HG03095 (cell line): ENCODE data around the gene SWSAP1.
"Not testable (repeated sequence)": the region's sequence is repeated elsewhere in the genome, so short reads cannot be mapped to it uniquely, and the experiment has no call there.

Experiments
- ATAC-seq: cut with Tn5 transposase; IDR thresholded peaks from one replicate; pipeline ENCODE4 v1.9.1; 2021; ENCODE audit warnings: moderate library complexity; ENCODE audit not compliant: unreplicated experiment

The SWSAP1 gene

DNA sequence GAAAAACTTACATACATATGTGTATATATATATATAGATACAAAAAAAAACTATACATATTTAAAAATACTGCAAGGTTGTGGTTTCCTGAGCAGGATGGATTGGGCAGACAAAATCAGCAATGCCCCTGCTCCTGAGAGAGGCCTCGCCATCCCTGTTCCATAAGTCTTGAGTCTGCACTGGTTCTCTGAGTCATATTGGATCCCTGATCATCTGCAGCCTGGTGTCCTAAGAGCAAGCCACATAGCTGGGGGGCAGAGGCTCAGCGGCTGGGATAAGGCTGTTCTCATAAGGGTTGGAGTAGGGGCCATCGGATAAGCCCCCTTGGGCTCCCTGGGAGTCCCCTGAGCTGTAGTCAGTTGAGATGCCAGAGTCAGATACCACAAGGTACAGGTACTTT is 3.3 kb downstream of the SWSAP1 start:
- ATAC-seq: no peak

DNA sequence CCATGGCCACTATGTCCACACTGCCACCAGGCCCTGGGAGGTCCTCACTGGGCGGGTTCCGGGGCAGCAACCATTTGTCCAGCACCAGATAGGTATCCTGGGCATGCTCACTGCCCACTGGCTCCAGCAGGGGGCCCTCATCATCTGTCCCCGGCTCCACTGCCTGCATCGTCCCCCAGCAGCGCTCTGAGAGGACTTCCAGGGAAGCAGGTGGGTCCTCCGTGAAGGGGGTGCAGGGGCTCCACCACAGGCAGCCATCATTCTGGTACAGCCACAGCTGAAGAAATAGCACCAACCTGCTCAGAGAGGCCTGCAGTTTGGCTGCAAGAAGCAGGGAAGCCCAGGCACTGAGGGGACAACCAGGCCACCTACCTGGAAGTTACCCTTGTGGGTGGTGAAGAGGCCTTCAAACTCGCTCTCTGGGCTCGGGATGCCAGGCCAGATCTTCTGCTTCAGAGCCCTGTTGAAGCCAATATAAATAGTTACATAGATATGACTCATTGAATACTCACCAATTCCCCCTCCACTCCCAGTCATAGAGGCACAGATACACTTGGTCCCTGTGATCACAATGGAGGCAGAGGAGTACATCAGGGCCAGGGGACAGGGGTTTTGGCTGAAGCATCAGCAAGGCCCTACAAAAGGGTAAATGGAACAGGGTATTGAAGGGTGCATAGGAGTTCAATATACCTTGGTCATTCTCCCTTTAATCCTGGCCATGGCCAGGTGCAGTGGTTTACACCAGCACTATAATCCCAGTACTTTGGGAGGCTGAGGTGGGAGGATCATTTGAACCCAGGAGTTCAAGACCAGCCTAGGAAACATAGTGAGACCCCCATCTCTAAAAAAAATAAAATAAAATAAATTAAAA is 4.1 kb downstream of the SWSAP1 start:
- no peak for ATAC-seq

DNA sequence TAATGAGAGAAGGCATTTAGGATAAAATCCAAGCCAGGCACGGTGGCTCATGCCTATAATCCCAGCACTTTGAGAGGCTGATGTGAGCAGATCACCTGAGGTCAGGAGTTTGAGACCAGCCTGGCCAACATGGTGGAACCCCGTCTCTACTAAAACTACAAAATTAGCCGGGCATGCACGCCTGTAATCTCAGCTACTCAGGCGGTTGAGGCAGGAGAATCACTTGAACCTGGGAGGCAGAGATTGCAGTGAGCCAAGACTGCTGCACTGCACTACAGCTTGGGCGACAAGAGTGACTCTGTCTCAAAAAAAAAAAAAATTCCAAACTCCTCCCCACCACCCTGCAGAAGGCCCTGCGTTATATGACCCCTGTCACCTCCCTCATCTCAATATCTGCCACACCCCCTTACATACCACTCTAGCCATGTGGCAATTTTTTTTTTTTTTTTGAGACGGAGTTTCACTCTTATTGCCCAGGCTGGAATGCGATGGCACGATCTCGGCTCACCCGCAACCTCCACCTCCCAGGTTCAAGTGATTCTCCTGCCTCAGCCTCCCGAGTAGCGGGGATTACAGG is 4.9 kb downstream of the SWSAP1 start:
- ATAC-seq: not testable (repeated sequence)

- no peak for ATAC-seq
Measured at GRCh38 chr19:11379857-11380350, 5.4 kb downstream of the SWSAP1 start.

DNA sequence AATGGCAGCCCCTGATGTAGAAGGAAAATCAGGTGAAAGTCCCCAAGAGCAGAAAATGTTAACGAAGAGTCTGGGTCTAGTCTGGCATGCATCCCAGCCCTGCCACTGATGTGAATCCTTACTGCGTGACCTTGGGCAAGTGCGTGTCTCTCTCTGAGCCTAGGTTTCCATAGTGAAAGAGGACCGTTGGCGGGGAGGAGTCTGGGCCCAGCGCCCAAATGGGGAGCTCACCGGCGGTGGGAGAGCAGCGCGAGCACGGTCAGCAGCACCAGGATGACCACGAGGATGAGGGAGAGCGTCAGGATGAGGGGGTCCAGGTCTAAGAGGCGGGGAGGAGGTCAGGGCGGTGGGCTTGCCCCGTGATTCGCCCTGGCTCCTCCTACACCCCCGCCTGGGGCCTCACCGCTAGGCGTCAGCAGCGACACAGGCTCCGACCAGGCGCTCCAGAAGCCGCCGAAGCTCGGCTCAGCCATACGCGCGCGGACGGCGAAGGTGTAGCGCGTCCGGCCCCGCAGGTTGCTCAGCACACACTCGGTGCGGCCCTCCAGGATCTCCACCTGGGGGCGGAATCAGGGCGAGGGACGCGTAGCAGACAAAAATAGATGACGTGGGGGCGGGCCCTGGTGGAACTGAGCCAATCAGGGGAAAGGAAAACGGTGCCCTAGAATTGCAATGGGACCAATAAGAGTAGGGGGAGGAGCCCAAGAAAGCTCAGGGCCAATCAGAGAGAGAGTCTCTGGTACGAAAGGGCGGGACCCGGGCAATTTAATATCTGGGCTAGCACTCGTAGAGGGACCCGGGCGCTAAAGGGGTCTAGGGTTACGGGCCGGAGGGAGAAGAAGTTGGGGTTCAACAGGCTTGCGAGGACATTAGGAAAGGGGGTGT is 6.4 kb downstream of the SWSAP1 start:
- peak; percentile 62 for ATAC-seq

- ATAC-seq: no peak
Measured at GRCh38 chr19:11382898-11383705, 8.6 kb downstream of the SWSAP1 start.

DNA sequence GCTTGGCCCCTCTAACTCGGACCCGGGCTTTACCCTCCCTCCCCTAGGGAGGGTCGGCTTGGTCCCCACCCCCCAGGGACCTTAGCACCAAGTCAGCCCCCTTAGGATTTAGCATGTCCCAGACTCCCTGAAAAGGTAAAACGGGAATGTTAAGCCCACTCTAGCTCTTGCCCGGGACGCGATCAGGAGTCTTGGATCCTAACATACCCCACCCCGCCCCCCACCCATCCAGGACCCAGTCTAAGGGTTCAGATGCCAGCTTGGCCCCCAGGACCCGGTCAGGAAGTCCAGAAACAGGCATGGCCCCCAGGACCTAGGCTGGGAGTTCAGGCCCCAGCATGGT is 9.2 kb downstream of the SWSAP1 start:
- ATAC-seq: no peak

DNA sequence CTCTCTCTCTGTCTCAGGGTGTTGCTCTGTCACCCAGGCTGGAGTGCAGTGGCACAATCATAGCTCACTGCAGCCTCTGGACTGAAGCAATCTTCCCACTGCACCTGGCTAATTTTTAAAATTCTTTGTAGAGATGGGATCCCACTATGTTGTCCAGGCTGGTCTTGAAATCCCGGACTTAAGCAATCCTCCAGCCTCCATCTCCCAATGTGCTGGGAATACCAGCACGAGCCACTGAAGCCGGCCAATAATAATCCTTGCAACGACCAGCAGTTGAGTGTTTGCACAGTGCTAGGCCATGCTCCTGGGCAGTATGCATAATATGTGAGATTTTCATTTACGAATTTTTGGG is 10.3 kb downstream of the SWSAP1 start:
- no peak for ATAC-seq

DNA sequence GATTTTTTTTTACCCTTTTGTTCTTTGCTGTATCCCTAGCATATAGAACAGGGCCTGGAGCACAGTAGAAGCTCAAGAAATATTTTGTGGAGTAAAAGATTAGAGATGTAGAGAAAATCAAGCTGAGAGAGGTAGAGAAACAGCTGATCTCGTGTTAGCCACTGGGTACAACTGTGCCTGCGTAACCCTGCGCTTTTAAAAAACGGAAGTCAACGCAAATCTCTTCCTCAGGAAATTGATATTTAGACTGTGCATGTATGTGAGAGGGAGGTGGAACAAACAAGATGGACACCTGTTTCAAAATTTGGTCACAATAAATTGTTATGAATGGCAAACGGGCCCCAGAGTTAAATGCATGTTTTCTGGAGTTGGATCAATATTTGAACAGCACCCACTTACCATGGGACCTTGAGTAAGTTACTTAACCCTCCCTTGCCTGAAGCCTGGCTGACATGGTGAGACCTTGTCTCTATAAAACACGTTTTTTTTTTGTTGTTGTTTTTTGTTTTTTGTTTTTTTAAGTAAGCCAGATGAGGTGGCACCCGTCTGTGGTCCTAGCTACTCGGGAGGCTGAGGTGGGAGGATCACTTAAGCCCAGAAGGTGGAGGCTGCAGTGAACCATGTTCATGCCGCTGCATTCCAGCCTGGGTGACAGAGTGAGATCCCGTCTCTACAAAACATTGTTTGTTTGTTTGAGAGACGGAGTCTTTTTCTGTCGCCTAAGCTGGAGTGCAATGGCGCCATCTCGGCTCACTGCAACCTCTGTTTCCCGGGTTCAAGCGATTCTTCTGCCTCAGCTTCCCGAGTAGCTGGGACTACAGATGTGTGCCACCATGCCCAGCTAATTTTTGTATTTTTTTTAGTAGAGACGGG is 12.9 kb downstream of the SWSAP1 start:
- no peak for ATAC-seq

GRCh38 chr19:11390359-11390758 is 15.9 kb downstream of the SWSAP1 start:
- no peak for ATAC-seq

DNA sequence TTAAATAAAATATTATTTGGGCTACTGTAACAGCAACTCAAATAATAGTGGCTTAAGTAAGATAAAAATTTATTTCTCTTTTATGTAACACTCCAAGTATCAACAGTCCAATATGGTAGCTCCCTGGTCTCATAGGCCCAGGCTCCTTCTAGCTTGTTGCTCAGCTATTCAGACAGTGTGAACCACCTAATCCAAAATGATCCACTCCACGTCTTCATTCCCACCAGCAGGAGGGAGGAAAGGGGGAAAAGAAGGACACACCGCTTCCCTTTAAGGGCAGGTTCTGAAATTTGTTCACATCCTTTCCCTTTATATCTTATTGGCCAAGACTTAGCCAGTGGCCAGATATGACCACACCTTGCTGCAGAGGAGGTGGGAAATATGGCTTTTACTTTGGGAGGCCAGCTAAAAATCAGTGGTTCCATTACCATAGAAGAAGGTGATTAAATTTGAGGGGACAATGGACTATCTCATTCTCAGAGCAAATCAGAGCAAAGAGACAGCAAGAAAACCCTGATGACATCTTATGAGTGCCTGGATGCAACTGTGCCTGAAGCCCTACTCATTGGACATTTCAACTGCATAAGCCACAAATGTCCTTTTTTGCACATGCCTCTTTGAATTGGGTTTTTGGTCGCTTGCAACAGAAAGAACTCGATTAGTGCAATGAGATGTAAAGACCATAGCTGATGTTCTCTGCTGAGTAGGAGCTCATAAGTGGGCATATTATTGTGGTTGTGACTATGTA is 16.6 kb downstream of the SWSAP1 start:
- no peak for ATAC-seq

DNA sequence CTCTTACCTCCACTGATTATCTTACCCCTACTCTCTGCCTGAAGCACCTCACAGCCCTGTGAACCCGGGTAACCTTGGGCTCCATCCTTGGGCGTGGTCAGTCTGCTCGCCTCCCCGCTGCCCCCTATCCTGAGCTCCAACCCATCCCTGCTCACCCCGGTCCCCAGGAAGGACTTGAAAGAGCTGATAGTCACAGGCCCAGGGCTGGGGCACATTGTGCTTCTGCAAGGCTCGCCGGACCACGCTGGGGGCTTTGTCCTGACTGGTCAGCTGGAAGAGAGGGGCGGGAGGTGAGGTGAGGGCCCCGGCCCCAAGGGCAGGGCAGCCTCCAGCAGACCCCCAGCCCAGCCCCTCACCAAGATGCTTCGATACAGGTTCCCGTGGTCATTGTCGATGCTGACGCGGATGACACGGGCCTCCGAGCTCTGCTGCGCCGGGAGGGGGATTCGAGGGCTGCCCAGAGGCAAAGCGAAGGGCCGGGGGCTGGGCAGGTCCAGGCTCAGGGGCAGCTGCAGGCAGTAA is 22.7 kb downstream of the SWSAP1 start:
- no peak for ATAC-seq

GRCh38 chr19:11399667-11400066 is 25.2 kb downstream of the SWSAP1 start:
- no peak for ATAC-seq

GRCh38 chr19:11400798-11401197 is 26.3 kb downstream of the SWSAP1 start:
- ATAC-seq: no peak

- no peak for ATAC-seq
Measured at GRCh38 chr19:11401808-11402543, 27.5 kb downstream of the SWSAP1 start.

DNA sequence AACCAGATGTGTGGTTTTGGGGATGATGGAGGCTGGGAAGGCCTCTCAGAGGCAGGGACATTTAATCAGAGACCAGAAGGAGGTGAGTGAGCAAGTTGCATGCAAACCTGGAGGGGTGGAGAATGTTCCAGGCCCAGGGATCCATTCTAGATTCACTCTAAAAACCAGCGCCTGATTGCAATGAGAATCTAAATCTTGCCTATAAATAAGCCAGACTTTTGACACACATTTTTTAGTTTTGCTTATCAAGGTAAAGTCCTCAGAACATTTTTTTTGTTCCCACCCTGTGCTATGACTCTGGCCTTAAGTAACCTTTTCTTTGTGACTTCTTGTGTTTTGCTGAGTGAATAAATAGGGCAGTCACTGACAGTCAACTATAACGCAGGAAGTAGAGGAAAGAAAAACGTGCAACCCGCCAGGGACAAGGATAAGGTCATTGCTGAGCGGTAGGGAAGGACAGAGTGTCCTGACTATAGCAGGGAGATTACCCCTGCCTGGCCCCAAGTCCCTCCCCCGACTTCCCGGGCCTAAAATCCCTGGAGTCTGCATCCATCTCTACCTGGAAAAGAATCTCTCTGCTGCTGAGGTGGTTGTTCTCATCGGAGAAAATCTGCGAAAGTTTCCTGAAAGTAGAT is 30.2 kb downstream of the SWSAP1 start:
- ATAC-seq: no peak

DNA sequence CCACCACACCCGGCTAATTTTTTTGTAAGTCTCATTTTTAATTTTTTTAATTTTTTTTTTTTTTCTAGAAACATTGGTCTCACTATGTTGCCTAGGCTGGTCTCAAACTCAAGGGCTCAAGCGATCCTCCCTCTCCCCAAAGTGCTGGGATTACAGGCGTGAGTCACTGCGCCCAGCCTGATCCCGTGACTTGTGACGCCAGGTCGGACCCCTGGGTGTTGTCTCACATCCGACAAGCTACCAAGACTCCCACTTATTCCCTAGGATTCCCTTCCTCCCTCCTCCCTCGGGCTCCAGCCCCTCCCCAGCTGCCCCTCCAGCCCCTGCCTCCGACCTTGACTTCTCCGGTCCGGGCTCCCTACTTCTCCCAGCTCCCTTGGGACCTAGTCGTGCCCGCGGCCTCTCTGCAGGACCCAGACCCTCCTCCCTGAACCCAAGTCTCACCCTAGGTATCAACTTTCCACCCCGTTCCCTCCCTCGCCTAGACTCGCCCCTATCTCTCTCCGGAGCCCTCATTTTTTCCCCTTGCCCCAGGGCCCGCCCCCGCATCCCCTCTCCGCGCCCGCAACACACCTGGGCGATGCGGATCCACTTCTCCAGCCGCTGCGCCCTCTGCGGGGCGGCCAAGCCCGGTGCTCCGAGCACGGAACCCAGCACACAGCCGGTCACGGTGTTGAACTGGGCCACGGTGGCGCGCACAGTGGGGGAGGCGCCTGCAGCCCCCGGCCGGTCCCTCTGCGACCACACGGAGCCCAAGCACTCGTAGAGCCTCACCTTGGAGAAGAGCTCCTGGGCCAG is 31.6 kb downstream of the SWSAP1 start:
- no peak for ATAC-seq
